NCI-H1930 (cell line): ENCODE results near the gene NADK.
"Not testable (repeated sequence)": the region's sequence is repeated elsewhere in the genome, so short reads cannot be mapped to it uniquely, and the experiment has no call there.

Experiments used
- DNase-seq, 2 experiments: peaks; one replicate each; lab custom pipeline; 2025; lab: John Stamatoyannopoulos, UW

The NADK gene

GRCh38 chr1:1746566-1746909 lies 31.7 kb downstream of the NADK start:
- DNase-seq: not testable (repeated sequence)

GRCh38 chr1:1745651-1746565 lies 32.4 kb downstream of the NADK start:
- DNase-seq: peak; percentile 49 to 78

- DNase-seq: not testable (repeated sequence)
Measured at GRCh38 chr1:1742529-1742928, 35.7 kb downstream of the NADK start.

- not testable (repeated sequence) for DNase-seq
Measured at GRCh38 chr1:1741013-1741412, 37.3 kb downstream of the NADK start.

- DNase-seq: not testable (repeated sequence)
Measured at GRCh38 chr1:1738799-1739337, 39.4 kb downstream of the NADK start.

- not testable (repeated sequence) for DNase-seq
Measured at GRCh38 chr1:1737675-1738590, 40.3 kb downstream of the NADK start.

GRCh38 chr1:1732381-1732780 lies 45.9 kb downstream of the NADK start:
- no peak for DNase-seq

- no peak for DNase-seq
Measured at GRCh38 chr1:1730870-1731269, 47.4 kb downstream of the NADK start.

- not testable (repeated sequence) for DNase-seq
Measured at GRCh38 chr1:1730230-1730629, 48.0 kb downstream of the NADK start.

GRCh38 chr1:1729116-1729816 lies 49.0 kb downstream of the NADK start:
- DNase-seq: not testable (repeated sequence)

- not testable (repeated sequence) for DNase-seq
Measured at GRCh38 chr1:1728308-1729005, 49.8 kb downstream of the NADK start.

GRCh38 chr1:1727131-1727651 lies 51.1 kb downstream of the NADK start:
- not testable (repeated sequence) for DNase-seq

GRCh38 chr1:1726088-1726487 lies 52.2 kb downstream of the NADK start:
- DNase-seq: not testable (repeated sequence)

GRCh38 chr1:1724035-1724864 lies 54.0 kb downstream of the NADK start, which contains the start of gene CDK11A:
TSS of gene CDK11A (minus strand) at chr1:1724357. CDS start at chr1:1722818, 1,539 bp downstream.
- peak; percentile 98 to 100 for DNase-seq

GRCh38 chr1:1721201-1721600 lies 57.1 kb downstream of the NADK start:
- no peak for DNase-seq

- DNase-seq: not testable (repeated sequence)
Measured at GRCh38 chr1:1715109-1715883, 63.0 kb downstream of the NADK start.

- DNase-seq: not testable (repeated sequence)
Measured at GRCh38 chr1:1707897-1708296, 70.4 kb downstream of the NADK start.

GRCh38 chr1:1707241-1707640 lies 71.0 kb downstream of the NADK start:
- not testable (repeated sequence) for DNase-seq

GRCh38 chr1:1705623-1706022 lies 72.6 kb downstream of the NADK start:
- not testable (repeated sequence) for DNase-seq
